ENCODE measurements around the gene HSPA14. TPM values are rescaled to one million over a fixed set of nuclear protein-coding genes. Genes with fewer than 3 reads are reported as not detected.
"Not testable (repeated sequence)": the region's sequence is repeated elsewhere in the genome, so short reads cannot be mapped to it uniquely, and the experiment has no call there.

Gene HSPA14
- 8.3 and 11.9 TPM in 2 replicates for total RNA-seq

- peak; percentile 99 for DNase-seq (ENCODE audit: low read depth in 2 of 2)
Measured at GRCh38 chr10:14837757-14838581, at the start of gene HSPA14, which contains the start of the genes CDNF and MSANTD7. TSS of gene HSPA14 (plus strand) at chr10:14838306. CDS start at chr10:14838403, 97 bp downstream. TSS of gene CDNF (minus strand) at chr10:14838037. CDS start at chr10:14837946, 91 bp downstream. TSS of gene MSANTD7 (plus strand) at chr10:14838306. CDS start at chr10:14842285, 3,979 bp downstream.

DNA sequence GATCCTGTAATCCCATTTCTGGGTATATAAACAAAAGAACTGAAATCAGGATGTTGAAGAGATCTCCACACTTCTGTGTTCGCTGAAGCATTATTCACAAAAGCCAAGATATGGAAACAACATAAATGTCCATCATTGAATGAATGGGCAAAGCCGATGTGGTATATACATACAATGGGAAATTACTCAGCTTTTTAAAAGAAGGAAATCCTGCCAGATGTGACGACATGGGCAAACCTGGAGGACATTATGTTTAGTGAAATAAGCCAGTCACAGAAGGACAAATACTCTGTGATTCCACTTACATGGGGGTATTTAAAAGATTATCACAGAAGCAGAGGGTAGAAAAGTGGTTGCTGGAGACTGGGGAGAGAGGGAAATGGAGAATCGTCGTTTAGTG lies 39.5 kb upstream of the HSPA14 start:
- peak; percentile 66 to 90 for DNase-seq (ENCODE audit: low read depth in 2 of 2)

DNA sequence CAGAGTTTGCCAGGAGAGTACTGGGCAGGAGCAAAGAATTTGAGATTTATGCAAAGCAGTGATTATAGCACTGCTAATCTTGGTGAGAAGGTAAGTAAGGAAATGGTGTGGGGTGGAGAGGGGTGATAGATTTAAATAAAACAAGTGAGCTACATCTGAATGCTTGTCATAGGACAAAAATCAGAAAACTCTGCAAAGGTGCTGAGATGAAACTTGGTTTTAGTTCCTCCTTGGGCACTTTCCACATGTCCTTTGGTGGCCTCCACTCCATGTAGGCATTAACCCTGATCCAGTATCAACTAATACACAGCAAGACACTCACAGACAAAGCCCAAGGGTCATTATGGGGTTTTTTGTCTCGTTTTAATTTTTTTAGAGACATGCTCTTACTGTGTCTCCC lies 37.7 kb upstream of the HSPA14 start:
- no peak for DNase-seq (ENCODE audit: low read depth in 2 of 2)

DNA sequence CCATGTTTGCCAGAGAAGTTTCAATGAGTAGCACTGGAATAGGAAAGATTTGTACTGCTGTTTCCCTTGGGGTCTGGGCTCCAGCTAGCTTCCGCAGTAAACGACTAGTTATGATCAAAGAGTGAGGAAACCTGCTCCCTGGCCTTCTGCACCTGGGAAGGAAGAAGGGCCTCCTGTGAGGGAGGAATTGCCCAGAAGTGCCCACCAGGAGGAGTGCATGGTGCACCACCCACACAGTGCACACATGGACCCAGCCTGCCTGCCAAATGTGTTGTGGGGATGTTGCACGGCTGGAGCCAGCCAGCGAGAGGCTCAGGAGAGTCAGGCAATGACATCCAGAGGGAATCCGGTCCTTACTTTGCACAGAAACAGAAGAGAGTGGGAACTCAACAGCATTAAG lies 36.4 kb upstream of the HSPA14 start:
- peak; percentile 91 to 92 for DNase-seq (ENCODE audit: low read depth in 2 of 2)

GRCh38 chr10:14803827-14804226 lies 34.3 kb upstream of the HSPA14 start:
- no peak for DNase-seq (ENCODE audit: low read depth in 2 of 2)

DNA sequence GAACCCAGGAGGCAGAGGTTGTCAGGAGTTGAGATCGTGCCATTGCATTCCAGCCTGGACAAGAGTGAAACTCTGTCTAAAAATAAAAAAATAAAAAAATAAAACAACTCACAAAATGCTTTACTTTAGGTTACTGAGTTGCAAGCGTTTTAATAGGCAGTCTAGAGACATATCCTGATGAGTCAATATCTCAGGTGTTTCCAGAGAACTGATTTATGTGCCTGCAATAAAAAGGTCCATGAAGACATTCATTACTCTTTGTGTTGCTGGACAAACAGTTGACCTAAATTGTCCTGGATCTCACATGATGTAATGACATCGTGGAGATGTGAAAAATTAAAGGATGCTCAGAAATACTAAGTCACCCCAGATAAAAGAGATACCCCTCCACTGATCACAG lies 31.8 kb upstream of the HSPA14 start:
- DNase-seq (ENCODE audit: low read depth in 2 of 2): no peak

DNA sequence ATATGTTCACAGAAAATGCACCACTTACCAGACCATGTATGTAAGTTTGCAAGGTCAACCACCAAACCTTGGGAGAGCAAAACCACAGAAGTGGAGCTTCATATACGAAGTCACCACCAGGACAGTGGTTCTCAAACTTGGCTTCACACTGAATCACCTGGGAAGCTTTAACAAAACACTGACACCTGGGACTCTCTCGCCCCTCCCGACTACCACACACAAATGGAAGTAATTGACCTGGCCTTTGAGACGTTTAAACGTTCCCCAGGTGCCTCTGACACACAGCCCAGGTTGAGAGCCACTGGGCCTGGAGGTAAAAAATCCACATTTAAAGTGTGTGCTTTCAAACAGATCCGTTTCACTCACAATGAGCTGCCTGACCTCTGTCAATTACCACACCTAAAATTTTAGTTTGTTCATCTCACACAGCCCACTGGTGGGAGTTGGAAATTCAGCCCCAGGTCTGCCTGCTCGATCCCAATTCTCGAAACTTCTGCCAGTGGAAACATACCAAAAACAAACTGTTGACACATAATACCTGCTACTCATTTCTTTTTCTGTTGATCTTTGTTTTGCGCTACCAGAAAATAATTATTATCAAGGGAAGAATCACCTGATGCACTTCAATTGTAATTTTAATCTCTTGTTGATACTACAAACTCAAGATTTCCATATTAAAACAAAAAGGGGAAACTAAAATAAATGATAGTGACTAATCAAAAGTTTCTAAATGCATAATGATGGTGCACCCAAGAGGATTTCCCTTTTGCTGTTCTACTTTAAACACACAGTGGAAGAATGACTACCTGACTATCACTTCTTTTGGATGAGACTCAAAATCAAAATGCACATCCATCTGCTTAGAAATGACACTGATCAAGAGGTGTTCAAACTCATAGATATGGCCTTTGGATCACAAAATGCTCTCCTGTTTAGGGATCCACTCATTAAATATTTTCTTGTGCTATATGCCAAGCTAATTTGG lies 26.8 kb upstream of the HSPA14 start:
- DNase-seq (ENCODE audit: low read depth in 2 of 2): no peak

DNA sequence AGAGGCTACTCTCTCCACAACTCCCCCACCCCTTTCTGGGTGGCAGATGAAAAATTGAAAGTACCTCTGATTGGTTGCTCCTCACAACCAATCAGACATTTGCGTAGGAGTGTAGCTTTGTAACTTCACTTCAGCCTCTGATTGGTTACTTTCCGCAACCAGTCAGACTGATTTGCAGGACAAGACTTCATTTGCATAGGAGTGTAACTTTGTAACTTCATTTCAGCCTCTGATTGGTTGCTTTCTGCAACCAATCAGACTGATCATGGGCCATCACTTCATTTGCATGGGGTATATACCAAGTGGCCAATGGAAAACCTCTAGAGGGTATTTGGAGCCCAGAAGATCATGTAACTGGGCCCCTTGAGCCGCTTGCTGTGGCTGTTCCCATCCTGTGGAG lies 25.8 kb upstream of the HSPA14 start:
- no peak for DNase-seq (ENCODE audit: low read depth in 2 of 2)

GRCh38 chr10:14815681-14816080 lies 22.4 kb upstream of the HSPA14 start:
- no peak for DNase-seq (ENCODE audit: low read depth in 2 of 2)

DNA sequence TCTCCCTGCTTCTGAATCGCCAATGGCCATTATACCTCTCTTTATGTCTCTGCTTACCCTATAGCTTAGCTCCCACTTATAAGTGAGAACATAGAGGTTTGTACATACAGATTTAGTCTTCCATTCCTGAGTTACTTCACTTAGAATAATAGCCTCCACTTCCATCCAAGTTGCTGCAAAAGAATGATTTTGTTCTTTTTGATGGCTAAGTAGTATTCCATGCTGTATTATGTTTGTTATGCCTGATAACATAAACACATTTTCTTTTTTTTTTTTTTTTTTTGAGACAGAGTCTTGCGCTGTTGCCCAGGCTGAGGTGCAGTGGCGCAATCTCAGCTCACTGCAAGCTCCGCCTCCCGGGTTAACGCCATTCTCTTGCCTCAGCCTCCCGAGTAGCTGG lies 21.4 kb upstream of the HSPA14 start:
- DNase-seq (ENCODE audit: low read depth in 2 of 2): not testable (repeated sequence)

DNA sequence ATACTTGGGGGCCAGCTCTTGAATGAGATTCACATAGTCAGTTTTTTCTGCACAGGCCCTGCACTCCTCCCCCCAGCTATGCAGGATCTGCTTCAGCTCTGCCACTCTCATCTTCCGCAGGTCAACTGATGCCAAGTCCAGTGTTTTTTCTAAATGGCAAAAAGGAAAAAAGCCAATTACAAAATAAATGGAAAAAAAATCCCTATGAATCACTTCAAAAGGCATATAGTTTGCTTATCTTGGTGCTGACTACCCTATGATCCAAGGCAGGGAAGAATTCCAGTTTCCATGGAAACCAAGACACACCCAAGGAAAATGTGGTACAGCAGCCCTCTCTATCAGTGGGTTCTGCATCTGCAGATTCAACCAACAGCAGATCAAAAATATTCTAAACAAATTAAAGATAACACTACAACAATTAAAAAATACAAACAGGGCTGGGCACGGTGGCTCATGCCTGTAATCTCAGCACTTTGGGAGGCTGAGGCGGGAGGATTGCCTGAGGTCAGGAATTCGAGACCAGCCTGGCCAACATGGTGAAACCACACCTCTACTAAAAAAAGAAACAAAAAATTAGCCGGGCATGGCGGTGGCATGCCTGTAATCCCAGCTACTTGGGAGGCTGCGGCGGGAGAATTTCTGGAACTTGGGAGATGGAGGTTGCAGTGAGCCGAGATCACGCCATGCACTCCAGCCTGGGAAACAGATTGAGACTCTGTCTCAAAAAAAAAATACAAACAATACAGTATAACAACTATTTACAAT lies 17.9 kb upstream of the HSPA14 start:
- DNase-seq (ENCODE audit: low read depth in 2 of 2): peak in 1 of 2 donors; percentile 48

DNA sequence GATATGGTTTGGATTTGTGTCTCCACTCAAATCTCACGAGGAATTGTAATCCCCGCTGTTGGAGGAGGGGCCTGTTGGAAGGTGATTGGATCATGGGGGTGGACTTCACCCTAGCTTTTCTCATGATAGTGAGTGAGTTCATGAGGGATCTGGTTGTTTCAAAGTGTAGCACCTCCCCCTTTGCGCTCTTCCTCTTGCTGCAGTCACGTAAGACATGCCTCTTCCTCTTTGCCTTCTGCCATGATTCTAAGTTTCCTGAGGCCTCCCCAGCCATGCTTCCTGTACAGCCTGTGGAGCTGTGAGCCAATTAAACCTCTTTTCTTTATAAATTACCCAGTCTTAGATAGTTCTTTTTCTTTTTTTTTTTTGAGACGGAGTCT lies 17.3 kb upstream of the HSPA14 start:
- no peak for DNase-seq (ENCODE audit: low read depth in 2 of 2)

- DNase-seq (ENCODE audit: low read depth in 2 of 2): no peak
Measured at GRCh38 chr10:14821635-14822375, 16.3 kb upstream of the HSPA14 start.

DNA sequence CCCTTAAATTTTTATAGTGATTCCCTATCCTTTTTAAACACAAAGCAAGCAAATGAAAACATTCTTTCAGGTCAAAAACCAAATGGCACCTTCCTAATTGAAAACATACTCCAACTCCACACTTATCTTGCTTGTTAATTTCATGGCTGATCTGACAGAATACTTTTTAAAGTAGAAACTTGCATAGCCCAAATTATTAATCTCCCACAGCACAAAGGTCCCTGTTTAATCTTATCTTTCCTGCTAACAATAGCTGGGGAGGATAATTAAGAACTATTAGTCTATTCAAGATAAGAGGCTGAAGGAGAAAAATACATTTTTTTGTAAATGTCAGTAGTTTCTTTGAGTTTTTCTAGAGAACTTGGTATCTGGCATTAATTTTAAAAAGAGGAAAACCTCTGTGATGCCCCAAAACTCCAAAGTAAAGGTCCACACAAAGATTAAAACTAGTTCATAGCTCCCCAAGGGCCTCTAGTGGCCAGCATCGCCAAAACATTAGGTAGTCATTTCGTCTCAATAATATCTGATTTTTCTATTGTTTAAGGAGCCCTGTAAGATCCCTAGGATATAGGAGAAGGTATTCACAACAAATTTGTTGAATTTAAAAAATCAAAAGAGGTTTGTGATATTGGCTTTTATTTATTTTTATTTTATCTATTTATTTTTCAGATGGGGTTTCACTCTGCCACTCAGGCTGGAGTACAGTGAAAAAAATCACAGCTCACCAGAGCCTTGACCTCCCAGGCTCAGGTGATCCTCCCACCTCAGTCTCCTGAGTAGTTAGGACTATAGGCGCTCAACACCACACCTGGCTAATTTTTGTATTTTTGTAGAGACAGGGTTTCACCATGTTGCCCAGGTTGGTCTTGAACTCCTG lies 15.0 kb upstream of the HSPA14 start:
- peak in 1 of 2 donors; percentile 60 for DNase-seq (ENCODE audit: low read depth in 2 of 2)

GRCh38 chr10:14823966-14824365 lies 14.1 kb upstream of the HSPA14 start:
- DNase-seq (ENCODE audit: low read depth in 2 of 2): no peak

DNA sequence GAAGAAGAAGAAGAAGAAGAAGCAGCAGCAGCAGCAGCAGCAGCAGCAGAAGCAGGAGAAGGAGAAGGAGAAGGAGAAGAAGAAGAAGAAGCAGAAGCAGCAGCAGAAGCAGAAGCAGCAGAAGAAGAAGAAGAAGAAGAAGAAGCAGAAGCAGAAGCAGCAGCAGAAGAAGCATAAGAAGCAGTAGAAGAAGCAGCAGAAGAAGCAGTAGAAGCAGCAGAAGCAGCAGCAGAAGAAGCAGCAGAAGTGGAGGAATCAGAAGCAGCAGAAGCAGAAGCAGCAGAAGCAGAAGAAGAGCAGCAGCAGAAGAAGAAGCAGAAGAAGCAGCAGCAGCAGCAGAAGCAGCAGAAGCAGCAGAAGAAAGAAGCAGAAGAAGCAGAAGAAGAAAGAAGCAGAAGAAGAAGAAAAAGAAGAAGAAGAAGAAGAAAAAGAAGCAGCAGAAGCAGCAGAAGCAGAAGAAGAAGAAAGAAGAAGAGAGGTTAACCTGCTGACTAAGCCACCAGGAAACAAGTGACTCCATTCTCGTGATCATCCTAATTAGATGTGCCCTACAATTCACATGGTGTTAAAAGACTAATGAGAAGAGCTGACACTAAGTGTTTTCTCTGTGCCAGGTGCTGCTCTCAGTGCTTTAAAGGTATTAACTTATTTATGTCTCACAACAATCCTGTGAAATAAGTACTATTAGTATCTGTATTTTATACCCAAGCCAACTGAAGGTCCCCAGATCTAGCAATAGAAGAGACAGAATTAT lies 11.9 kb upstream of the HSPA14 start:
- no peak for DNase-seq (ENCODE audit: low read depth in 2 of 2)

DNA sequence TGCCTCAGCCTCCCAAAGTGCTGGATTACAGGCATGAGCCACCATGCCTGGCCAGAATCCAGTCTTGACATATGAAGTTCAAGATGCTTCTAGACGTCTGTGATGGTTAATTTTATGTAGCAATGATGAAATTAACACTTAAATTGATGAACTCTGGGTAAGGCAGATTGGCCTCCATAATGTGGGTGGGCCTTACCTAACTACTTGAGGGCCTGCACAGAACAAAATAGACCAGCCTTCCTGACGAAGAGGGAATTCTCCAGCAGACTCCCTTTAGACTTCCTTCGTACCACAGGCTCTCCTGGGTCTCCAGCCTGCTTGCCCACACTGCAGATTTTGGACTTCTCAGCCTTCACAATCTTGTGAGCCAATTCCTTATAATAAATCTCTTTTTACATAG lies 5.0 kb upstream of the HSPA14 start:
- DNase-seq (ENCODE audit: low read depth in 2 of 2): no peak

DNA sequence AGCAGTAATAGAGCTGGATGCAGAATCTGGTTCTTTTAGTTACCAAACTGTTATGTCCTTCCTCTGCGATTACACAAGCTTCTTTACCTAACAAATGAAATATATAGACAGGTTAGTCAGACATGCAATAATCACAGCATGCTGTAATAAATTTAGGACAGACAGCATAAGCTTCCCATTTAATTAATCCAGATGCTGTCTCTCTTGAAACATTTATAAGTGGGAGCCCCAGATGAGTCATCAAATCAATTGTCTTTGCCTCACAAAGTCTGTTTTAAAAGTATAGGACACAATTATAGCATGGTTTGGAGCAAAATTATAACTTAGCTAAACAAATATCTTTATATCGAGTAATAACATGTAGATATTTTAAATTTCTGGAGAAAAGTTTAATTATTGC lies 1.9 kb upstream of the HSPA14 start:
- DNase-seq (ENCODE audit: low read depth in 2 of 2): no peak

All from dermis microvascular lymphatic vessel endothelial cell (primary cell).